Kidney glomerular epithelial cell (primary cell): Measurements from ENCODE around the gene ASCC1.
A peak's percentile ranks its signal among the peaks of the same experiment; 100 is the strongest.

Experiments used
- DNase-seq: peaks from one replicate; lab custom pipeline; 2025; lab: John Stamatoyannopoulos, UW

Gene ASCC1

GRCh38 chr10:72065439-72066025, 150.5 kb downstream of the ASCC1 start:
- no peak for DNase-seq

DNA sequence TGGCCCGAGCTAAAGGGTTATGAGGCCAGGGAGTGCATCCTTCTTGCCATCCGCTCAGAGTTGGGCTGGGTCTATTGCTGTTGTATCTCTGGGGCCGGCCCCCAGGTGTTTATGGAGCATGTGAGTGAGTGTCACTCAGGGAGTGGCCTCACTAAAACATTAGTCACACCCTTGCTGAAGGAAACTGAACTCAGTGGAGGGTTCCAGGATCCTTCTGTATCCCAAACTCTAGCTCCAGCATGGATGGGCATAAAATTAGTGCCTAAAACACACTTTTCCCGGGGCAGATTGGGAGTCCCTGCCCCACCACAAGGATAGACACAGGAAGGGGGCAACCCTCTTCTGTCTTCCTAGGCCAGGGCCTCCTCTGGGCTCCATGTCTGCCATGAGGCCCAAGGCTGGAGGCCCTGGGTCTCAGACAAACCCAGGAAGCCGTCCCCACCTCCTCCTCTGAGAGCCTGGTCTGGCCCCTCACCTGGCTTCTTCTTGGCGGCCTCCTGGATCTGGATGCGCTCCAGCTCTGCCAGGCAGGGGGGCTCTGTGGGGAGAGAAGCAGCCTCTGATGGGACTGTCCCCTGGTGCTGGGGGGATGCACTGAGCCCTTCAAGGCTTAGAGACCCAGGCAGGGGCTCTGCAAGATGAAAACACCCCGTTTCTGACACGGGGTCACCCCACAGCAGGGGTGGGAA, 152.2 kb downstream of the ASCC1 start:
- DNase-seq, result no peak

- no peak for DNase-seq
Observed at GRCh38 chr10:72062832-72063702, 153.0 kb downstream of the ASCC1 start.

DNA sequence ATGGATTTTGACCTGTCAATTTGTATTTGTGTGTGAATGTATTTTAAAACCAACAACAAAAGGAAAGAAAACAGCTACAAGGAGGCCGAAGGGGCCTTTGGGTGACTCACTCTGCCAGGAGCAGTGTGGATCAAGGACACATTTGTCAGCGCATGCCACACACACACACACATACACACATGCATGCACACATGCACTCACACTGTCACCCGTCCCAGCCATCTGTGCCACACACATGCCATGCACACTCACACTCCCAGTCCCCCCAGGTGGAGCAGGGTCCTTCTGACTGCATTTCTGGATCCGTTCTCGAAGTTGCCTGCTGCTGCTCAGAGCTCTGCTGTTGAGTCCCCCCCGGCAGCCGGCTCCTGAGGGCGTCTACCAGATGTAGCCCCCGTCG, 153.7 kb downstream of the ASCC1 start:
- DNase-seq, result no peak

- no peak for DNase-seq
Observed at GRCh38 chr10:72061930-72062329, 154.1 kb downstream of the ASCC1 start.

- no peak for DNase-seq
Observed at GRCh38 chr10:72061491-72061890, 154.6 kb downstream of the ASCC1 start.

DNA sequence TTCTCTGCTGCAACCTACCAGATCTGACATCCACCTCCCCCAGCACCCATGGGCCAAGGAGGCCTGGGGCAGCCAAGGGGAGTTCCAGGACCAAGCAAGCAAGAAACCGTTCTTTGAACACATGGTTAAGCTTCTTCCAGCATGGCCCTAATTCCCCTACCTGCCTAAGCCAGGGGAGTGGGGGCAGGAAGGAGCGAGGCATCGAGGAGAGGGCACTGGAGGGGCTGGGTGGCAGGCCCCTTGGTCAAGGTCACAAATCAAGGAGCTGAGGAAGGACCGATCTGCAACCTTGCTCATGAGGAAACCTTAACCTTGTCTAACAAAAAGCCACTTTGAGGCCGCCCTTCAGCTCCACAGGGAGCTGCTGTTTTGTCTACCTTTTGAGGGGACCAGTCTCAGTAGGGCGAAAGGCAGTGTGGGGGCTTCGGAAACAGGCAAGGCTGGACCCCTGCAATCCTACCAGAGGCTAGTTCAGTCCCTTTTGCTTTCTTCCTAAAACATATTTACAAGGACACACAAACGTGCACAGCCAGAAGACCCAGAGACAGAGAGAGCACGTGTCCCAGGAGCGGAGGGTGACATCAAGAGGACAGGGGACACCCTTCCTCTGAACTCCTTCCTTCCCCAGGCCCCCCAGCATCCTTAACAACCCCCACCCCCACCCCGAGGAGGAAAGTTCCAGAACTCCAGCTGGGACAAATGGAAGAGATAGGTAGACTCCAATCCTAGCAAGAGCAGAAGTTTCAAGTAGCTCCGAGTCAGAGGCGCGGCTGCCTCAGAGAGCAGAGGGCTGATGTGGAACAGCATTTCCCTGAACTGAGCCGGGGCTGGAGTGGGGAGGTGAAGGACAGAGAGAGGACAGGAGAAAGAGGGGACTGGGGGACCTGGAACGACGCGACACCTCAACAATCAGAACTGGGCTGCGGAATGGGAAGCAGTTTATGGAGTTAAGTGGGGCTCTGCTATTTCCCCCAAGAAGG, 155.9 kb downstream of the ASCC1 start:
- no peak for DNase-seq

- DNase-seq, result no peak
Observed at GRCh38 chr10:72058989-72059842, 156.9 kb downstream of the ASCC1 start.

DNA sequence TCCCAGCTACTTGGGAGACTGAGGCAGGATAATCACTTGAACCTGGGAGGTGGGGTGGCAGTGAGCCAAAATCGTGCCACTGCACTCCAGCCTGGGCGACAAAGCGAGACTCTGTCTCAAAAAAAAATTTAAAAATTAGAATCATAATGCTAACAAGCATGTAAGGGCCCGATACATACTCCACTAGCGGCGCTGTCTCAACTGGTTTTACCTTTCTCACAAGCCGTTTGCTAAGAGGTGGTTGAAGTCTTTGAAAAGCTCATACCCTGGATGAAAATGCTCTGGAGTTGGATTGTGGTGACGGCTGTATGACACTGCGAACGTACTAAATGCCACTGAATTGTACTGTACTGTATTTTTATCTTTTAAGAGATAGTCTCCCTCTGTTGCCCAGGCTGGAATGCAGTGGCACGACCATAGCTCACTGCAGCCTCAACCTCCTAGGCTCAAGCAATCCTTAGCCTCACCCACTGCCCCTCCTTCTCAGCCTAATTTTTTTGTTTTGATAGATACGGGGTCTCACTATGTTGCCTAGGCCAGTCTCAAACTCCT, 157.7 kb downstream of the ASCC1 start:
- no peak for DNase-seq

GRCh38 chr10:72056932-72057751, 158.9 kb downstream of the ASCC1 start:
- no peak for DNase-seq

DNA sequence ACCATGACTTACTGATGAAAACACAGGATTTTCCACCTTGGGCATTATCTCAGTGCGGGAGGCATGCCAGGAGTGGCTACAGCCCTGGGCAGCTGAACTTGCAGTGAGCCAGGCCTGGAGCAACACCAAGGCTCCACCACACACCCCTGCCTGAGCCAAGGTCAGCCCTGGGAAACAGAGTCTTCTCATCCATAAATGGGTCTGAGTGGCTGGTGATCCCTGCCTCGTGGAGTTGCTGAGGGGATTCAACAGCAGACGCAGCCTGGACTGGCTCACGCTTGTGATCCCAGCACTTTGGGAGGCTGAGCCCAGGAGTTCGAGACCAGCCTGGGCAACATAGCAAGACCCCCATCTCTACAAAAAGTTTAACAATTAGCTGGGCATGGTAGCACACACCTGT, 160.0 kb downstream of the ASCC1 start:
- DNase-seq, result no peak

DNA sequence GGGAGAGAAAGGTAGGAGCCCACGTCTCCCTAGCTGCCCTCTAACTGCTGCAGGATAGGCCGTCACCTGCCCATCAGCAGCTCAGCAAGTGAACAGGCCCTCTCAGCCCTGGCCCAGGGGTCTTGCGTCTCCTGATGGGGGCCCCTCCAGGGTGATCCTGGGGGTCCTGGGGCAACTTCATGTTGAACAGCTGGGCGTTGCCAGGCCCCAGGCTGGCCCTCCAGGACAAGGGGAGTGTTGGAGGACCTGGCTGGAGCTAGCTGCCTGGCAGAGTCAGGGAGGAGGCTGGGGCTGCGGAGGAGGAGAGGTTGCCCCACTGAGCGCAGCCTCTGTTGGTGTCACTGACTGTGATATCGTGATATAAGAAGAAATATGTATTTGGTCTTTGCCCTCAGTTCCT, 162.4 kb downstream of the ASCC1 start:
- no peak for DNase-seq

DNA sequence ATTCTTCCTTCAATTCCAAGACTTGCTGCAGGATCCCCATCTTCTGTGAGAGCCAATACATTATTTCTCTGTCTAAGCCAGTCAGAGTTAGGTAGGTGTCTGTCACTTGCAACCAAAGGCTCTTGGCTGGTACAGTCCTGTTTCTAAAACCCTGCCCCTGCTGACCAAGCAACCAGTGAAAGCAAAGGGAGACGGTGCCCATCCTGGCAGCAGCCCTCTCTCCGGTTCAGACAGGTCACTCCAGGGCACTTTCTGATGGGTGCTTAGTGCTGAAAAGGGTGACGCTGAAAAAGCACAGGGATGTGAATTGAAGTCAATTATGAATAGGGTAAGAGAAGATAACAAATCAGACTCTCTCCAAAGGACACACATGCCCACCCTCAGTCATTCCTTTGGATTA, 165.2 kb downstream of the ASCC1 start:
- DNase-seq, result no peak

DNA sequence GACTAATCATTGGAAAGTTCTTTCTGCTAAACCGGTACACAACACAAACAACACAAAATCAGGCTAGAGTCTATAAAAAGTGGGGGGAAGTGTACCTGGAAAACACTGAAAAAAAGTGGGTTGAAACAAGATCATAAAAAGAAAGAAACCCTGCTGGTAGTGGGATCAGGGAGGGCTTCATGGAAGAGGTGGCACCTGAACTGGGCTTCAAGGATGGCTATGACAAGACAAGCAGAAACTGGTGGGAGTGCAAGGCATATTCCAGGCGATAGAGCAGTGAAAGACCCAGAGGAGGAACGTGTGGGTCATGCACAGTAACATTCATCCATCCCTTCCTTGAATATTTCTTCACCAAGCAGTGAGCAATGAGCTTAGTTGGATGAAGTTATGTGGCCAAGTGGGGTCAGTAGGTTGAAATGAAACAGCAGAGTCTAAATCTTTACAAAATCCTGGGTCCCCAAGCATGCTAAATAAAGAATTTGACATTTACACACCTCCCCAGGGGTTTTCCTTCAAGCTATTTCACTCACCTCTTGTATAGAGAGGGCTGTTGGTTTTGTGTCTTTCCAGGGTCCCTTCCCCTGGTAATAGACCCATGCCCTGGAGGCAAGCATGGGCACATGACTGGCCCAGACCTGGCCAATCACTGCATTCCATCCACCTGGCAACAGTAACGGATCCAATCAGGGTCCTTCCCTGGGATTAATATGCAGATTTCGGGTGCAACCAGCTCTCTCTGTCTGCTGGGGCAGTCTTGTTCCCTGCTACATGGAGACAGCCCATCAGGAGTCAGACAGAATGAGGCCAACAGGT, 165.9 kb downstream of the ASCC1 start:
- DNase-seq, result no peak

DNA sequence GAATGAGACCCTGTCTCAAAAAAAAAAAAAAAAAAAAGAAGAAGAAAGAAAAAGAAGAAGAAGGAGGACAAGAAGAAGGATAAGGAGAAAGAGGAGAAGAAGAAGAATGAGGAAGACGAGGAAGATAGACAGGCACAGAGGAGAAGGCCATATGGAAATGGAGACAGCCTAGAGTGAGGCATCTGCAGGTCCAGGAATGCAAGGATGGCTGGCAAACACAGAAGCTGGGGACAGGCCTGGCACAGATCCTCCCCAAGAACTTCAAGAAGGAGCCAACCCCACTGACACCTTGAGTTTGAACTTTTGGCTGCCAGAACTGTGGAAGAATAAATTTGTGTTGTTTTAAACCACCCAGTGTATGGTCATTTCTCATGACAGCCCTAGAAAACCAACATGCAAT, 166.6 kb downstream of the ASCC1 start:
- DNase-seq, result no peak

DNA sequence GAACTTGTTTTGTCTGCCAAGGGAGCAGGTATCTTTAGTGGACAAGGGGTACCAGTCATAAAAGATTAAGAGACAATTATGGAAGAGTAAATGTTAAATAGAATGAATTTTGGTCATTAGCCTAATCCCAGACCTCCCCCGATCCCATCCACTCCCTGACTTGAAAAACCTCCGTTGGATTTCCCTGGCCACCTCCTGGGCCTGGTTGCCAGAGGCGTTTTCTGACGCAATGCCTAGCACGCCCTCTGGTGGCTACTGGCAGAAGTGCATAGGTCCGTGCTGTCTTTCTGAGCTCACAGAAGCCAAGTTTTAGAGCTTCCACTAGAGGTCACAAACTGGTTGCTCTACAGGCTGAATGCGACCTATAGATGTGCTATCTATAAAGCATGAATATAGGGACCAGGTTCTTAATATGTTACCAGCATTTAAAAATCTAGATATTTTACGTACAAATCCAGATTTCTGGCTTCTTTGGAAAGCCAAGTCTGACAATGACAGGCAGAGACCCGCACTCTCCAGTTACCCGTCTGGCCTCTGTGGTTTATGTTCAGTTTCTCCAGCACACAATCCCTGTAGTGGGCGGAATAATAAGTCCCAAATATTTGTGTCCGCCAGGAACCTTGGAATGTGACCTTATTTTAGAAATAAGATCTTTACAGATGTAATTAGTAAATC, 167.5 kb downstream of the ASCC1 start:
- DNase-seq, result peak; percentile 87
